AG10803 (cell line): ENCODE results near the gene SDHAF1.

Source experiments
- DNase-seq: peaks from one replicate; pipeline ENCODE4 v3.0.0; 2010; ENCODE audit warnings: low read depth
- H3K4me3 ChIP-seq: 2 replicates; pipeline ENCODE4 v1.5.1; 2011; ENCODE audit warnings: mild to moderate bottlenecking, low read length, control low read depth
- CTCF ChIP-seq: conservative IDR thresholded peaks from 2 replicates; pipeline ENCODE4 v1.5.1; 2011; ENCODE audit warnings: mild to moderate bottlenecking, low read length, control low read depth, inconsistent platforms

Gene SDHAF1

DNA sequence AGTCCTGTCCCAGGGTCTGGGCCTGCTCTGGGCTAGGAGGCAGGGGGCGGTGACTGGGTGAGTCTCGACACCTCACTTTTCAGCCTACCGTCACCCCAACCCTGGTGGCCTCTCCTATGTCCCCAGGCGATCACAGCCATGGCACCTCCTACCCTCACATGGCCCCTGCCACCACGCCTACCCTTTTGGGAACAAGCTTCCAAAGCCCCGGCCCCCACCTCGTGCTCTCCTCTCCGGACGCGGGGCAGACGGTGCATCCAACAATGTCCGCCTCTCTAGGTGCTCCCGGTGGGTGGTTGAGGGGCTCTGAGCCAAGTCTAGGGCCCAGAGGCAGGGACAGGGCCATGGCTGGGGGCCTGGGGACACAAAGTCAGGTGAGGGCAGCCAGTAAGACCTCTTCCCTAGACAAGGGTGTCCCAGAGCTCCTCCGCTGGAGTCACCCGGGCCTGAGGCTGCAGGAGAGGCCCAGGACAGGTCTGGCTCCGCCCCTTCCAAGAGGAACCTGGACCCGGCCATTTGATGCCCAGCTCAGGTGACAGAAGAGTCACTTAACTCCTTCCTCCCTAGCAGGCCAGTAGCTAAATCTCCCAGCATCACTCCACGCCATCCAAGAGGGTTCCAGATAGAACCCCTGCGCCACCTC is 13.5 kb downstream of the SDHAF1 start, which contains the start of gene SYNE4:
SYNE4 (minus strand) TSS at position 478 of the 643 bp plus-strand sequence; CDS start at position 346, 132 bp downstream.
- TF ChIP-seq CTCF = no peak
- no peak for DNase-seq
- peak within 1 kb of the TSS; percentile 57 for H3K4me3 ChIP-seq

DNA sequence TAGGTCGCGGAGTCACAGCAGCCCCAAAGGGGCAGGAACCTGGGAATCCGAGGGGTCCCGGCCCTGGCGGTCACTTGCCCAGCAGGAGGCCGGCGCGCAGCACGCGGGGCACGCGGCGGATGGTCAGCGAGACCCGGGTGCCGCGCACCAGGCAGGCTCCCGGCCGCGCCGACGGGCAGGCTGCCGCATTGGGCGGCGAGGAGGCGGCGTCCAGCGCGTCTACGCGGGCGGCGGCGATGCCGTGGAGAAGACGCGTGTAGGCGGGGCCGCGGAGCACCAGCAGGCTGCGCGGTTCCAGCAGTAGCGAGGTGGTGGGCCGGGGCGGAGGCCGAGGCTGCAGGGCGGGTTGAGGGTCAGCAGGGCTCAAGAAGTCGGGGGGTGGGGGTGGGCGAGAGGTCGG is 14.2 kb downstream of the SDHAF1 start:
- peak overlapping the region; percentile 57 for H3K4me3 ChIP-seq
- TF ChIP-seq CTCF = no peak
- DNase-seq = peak; percentile 51

DNA sequence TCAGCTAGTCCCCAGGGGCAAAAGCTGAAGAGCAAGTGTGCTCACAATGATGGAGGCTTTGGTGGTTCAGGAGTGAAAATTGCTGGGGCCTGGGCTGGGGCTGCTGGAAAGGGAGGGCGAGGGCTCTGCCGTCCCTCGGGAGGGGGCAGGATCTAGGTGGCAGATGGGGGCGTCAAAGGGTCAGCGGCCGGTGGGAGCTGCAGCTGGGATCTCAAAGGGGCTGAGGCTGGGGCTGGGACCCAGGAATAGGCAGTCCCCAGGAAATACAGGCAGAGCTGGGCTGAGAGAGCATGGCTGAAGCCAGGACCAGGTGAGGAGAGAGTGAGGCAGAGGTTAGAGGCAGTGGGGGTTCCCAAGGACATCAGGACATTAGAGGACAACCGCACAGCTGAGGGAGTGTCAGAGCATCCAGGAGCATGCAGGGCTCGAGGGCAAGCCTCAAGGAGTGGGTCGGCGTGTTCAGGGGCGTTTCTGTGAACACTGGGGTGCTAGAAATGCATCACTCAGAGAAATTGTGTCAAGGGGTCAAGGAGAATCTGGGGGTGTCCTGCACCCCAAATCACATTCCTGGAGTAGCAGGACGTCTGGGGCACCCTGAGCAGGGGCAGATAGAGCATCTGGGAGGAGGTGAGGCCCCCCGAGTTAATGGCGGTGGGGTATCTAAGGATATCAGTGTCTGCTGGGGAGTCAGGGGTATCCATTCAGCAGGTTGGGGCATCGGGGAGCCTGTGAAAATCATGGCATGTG is 14.8 kb downstream of the SDHAF1 start:
- no peak for DNase-seq
- H3K4me3 ChIP-seq = peak overlapping the region; percentile 57
- no peak for TF ChIP-seq CTCF

- H3K4me3 ChIP-seq = no peak overlapping the region
- DNase-seq = no peak
- TF ChIP-seq CTCF = no peak
These were observed 15.4 kb downstream of the SDHAF1 start for GRCh38 chr19:36010402-36010801.

DNA sequence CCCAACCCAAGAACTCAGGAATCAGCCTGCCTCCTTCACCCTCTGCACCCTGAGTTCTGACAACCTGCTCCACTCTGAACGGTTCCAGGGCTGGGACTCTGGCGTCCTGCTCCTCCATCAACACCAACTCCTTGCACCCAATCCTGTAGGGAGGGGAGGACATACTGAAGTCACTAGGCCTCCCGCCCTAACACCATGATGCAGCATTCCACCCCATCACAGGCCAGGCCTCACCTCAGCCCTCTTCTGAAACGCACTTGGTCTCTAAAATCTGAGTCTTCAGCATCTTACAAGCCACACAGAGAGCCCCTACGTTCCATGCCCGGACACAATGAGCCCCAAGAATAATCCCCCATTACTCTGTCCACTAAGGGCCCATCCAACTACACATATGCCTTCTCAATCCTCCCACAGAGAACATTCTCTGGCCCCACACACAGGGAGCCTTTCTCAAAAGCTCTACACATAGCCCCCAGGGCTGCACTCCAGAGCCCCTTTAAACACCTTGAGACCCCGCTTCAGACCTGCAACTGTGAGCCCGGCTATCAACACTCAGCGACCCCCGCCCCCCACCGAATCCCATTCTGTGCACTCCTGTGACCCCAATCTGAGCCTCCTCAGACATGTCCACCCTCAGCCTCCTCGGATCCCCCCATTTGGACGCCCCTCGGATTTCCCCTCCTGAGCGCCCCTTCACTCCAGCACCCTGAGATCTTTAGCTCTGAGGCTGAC is 18.5 kb downstream of the SDHAF1 start:
- DNase-seq = no peak
- no peak for TF ChIP-seq CTCF
- peak overlapping the region; percentile 90 for H3K4me3 ChIP-seq

- peak within 1 kb of the TSS; percentile 90 for H3K4me3 ChIP-seq
- no peak for TF ChIP-seq CTCF
- peak; percentile 97 for DNase-seq
These were observed 19.3 kb downstream of the SDHAF1 start, which contains the start of gene ALKBH6 for GRCh38 chr19:36014012-36014924. ALKBH6 (minus strand) TSS chr19:36014213; CDS start chr19:36013397, 816 bp downstream.
